HG03521 (cell line): ENCODE results near the gene UPP1.
"Not testable (repeated sequence)": the region's sequence is repeated elsewhere in the genome, so short reads cannot be mapped to it uniquely, and the experiment has no call there.

Source experiments
- ATAC-seq: cut with Tn5 transposase; IDR thresholded peaks from one replicate; pipeline ENCODE4 v1.9.1; 2021; ENCODE audit warnings: mild to moderate bottlenecking, moderate library complexity; ENCODE audit not compliant: unreplicated experiment

The UPP1 gene

GRCh38 chr7:48089046-48090003 is at the start of gene UPP1:
Gene UPP1 (plus strand): TSS chr7:48089265. CDS start chr7:48094784, 5,519 bp downstream.
- ATAC-seq, result peak; percentile 52

GRCh38 chr7:48040944-48041652 is 48.0 kb upstream of the UPP1 start:
- ATAC-seq, result no peak

- ATAC-seq, result no peak
Measured at GRCh38 chr7:48041653-48041970, 47.5 kb upstream of the UPP1 start.

GRCh38 chr7:48042216-48042615 is 46.8 kb upstream of the UPP1 start:
- ATAC-seq, result no peak

- ATAC-seq, result no peak
Measured at GRCh38 chr7:48042636-48043035, 46.4 kb upstream of the UPP1 start.

- no peak for ATAC-seq
Measured at GRCh38 chr7:48045195-48045765, 43.8 kb upstream of the UPP1 start.

- ATAC-seq, result no peak
Measured at GRCh38 chr7:48046458-48046857, 42.6 kb upstream of the UPP1 start.

- ATAC-seq, result no peak
Measured at GRCh38 chr7:48048113-48048512, 41.0 kb upstream of the UPP1 start.

- no peak for ATAC-seq
Measured at GRCh38 chr7:48049850-48050249, 39.2 kb upstream of the UPP1 start.

- ATAC-seq, result peak; percentile 62
Measured at GRCh38 chr7:48052748-48053147, 36.3 kb upstream of the UPP1 start.

GRCh38 chr7:48053736-48054135 is 35.3 kb upstream of the UPP1 start:
- no peak for ATAC-seq

- ATAC-seq, result no peak
Measured at GRCh38 chr7:48058990-48059389, 30.1 kb upstream of the UPP1 start.

GRCh38 chr7:48059706-48060105 is 29.4 kb upstream of the UPP1 start:
- ATAC-seq, result no peak

- ATAC-seq, result no peak
Measured at GRCh38 chr7:48063985-48064384, 25.1 kb upstream of the UPP1 start.

GRCh38 chr7:48067475-48067874 is 21.6 kb upstream of the UPP1 start:
- ATAC-seq, result no peak

GRCh38 chr7:48074204-48074654 is 14.8 kb upstream of the UPP1 start:
- no peak for ATAC-seq

- no peak for ATAC-seq
Measured at GRCh38 chr7:48077423-48077822, 11.6 kb upstream of the UPP1 start.

- ATAC-seq, result no peak
Measured at GRCh38 chr7:48078470-48078869, 10.6 kb upstream of the UPP1 start.

GRCh38 chr7:48082378-48082777 is 6.7 kb upstream of the UPP1 start:
- ATAC-seq, result not testable (repeated sequence)

GRCh38 chr7:48083114-48083830 is 5.8 kb upstream of the UPP1 start:
- no peak for ATAC-seq
